ENCODE measurements around the gene PRR7.

The PRR7 gene

GRCh38 chr5:177493795-177494345 lies 47.3 kb downstream of the PRR7 start:
- H3K4me3 ChIP-seq (ENCODE audit: low read length) = no peak overlapping the region
- WGBS = 91% methylated on average over 5 of the region's 5 CpGs

GRCh38 chr5:177494346-177495195 lies 48.0 kb downstream of the PRR7 start:
- H3K9ac ChIP-seq (ENCODE audit: low read depth, low read length) = peak overlapping the region; percentile 99
- H3K27ac ChIP-seq (ENCODE audit: low read depth, low read length) = peak overlapping the region; percentile 100
- H3K9me3 ChIP-seq (ENCODE audit: insufficient read depth, low read depth, low read length) = no peaks in the 10 kb centered on the region
- peaks cover 49% of the 10 kb centered on the region for H3K36me3 ChIP-seq (ENCODE audit: insufficient read depth, low read length)
- H3K4me1 ChIP-seq (ENCODE audit: insufficient read depth, low read length) = peaks cover 30% of the 10 kb centered on the region
- WGBS = 63% methylated on average over 11 of the region's 11 CpGs
- peak overlapping the region; percentile 79; the same call in 1 of the 2 replicates for H3K4me3 ChIP-seq (ENCODE audit: low read length)
- H3K27me3 ChIP-seq (ENCODE audit: insufficient read depth, low read length) = peaks cover 17% of the 10 kb centered on the region

More at GRCh38 chr5:177493795-177494345, 47.3 kb downstream of the PRR7 start:
- peak overlapping the region; percentile 100 for H3K27ac ChIP-seq (ENCODE audit: low read depth, low read length)
- H3K36me3 ChIP-seq (ENCODE audit: insufficient read depth, low read length) = peaks cover 56% of the 10 kb centered on the region
- peak overlapping the region; percentile 43; the same call in 1 of the 2 replicates for H3K9ac ChIP-seq (ENCODE audit: low read depth, low read length)
- peaks cover 29% of the 10 kb centered on the region for H3K4me1 ChIP-seq (ENCODE audit: insufficient read depth, low read length)
- H3K27me3 ChIP-seq (ENCODE audit: insufficient read depth, low read length) = peaks cover 10% of the 10 kb centered on the region
- no peaks in the 10 kb centered on the region for H3K9me3 ChIP-seq (ENCODE audit: insufficient read depth, low read depth, low read length)

- Histone ChIP-seq H3K9ac (ENCODE audit: low read depth, low read length) (peak overlapping the region; percentile 99), H3K27ac (ENCODE audit: low read depth, low read length) (peak overlapping the region; percentile 100), H3K4me3 (ENCODE audit: low read length) (peak overlapping the region; percentile 79), H3K27me3 (ENCODE audit: insufficient read depth, low read length) (peaks cover 20% of the 10 kb centered on the region), H3K36me3 (ENCODE audit: insufficient read depth, low read length) (peaks cover 40% of the 10 kb centered on the region), H3K9me3 (ENCODE audit: insufficient read depth, low read depth, low read length) (no peaks in the 10 kb centered on the region), H3K4me1 (ENCODE audit: insufficient read depth, low read length) (peaks cover 30% of the 10 kb centered on the region)
- 52% methylated on average over 14 of the region's 14 CpGs for WGBS
These were observed 48.8 kb downstream of the PRR7 start for GRCh38 chr5:177495243-177496060.

- Histone ChIP-seq H3K9me3 (ENCODE audit: insufficient read depth, low read depth, low read length) (no peaks in the 10 kb centered on the region), H3K27me3 (ENCODE audit: insufficient read depth, low read length) (peaks cover 20% of the 10 kb centered on the region), H3K9ac (ENCODE audit: low read depth, low read length) (peak overlapping the region; percentile 99), H3K4me1 (ENCODE audit: insufficient read depth, low read length) (peaks cover 26% of the 10 kb centered on the region), H3K36me3 (ENCODE audit: insufficient read depth, low read length) (peaks cover 32% of the 10 kb centered on the region), H3K4me3 (ENCODE audit: low read length) (peak overlapping the region; percentile 79), H3K27ac (ENCODE audit: low read depth, low read length) (peak overlapping the region; percentile 100)
- WGBS = 11% methylated on average over 12 of the region's 12 CpGs
These were observed 49.6 kb downstream of the PRR7 start for GRCh38 chr5:177496070-177496726.

DNA sequence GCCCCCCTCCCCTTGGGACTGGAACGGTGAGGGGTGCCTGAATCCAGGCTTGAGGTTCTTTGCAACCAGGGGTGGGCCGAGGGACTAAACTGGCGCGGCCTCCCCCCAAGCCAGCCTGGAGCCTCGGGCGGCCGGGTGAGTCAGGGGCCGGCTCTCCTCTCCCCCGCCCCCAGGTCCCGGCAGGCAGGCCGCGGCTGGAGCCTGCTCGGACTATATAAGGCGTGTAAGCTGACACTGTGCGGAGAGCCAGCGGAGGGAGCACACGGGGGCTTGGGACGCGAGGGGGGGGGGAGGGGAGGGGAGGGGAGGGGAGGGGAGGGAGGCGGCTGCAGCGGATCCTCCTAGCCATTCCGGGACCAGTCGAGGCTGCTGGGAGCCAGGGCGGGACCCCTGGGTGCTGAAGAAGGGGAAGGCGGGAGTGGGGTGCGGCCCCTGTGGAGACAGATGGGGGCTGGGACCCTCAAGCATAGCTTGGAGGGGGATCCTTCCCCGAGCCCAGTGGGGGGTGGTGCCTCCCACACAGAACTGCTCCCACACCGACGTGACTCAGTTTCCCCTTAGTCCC lies 50.2 kb downstream of the PRR7 start:
- Histone ChIP-seq H3K27me3 (ENCODE audit: insufficient read depth, low read length) (peaks cover 20% of the 10 kb centered on the region), H3K4me3 (ENCODE audit: low read length) (peak overlapping the region; percentile 79), H3K4me1 (ENCODE audit: insufficient read depth, low read length) (peaks cover 25% of the 10 kb centered on the region), H3K9me3 (ENCODE audit: insufficient read depth, low read depth, low read length) (no peaks in the 10 kb centered on the region), H3K27ac (ENCODE audit: low read depth, low read length) (peak overlapping the region; percentile 100), H3K9ac (ENCODE audit: low read depth, low read length) (peak overlapping the region; percentile 99), H3K36me3 (ENCODE audit: insufficient read depth, low read length) (peaks cover 32% of the 10 kb centered on the region)
- WGBS = under 1% methylated on average over 25 of the region's 29 CpGs

DNA sequence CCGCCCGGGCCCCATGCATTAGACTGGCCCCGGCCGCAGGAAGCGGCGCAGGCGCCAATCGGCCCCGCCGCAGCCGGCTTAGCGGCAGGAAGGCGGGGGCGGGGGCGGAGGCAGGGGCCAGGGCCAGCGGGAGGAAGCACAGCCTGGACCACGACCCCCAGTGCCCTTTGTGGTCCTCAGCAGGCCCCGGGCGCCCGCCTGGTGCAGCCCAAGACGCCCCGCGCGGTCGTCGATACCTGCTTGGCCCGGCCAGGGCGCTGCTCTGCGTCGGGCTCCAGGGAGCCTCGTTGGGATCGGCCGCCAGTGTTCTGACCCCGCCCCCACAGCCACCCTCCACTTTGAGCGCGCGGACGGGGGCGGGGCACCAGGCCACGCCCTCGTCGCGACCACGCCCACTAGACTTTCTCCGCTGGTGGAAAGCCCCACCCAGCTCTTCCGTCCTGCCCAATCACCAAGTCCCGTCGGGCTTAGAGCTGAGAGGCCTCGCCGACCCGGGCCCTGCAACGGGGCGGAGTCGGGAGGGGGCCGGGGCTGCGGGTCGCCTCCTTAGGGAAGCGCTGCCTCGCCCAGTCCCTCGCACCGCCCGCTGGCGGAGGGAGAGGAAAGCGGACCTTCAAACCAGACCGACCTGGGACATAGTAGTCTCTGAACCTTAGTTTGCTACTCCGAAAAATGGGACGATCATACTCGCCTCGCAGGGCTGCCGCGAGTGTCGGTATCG lies 50.8 kb downstream of the PRR7 start, which contains the start of gene PDLIM7:
TSS of gene PDLIM7 (minus strand) at position 313 of the 721 bp plus-strand sequence. CDS start 1,092 bp downstream, outside the sequence.
- no peaks in the 10 kb centered on the region for H3K9me3 ChIP-seq (ENCODE audit: insufficient read depth, low read depth, low read length)
- peak within 1 kb of the TSS; percentile 100 for H3K27ac ChIP-seq (ENCODE audit: low read depth, low read length)
- peaks cover 29% of the 10 kb centered on the region for H3K36me3 ChIP-seq (ENCODE audit: insufficient read depth, low read length)
- H3K9ac ChIP-seq (ENCODE audit: low read depth, low read length) = peak within 1 kb of the TSS; percentile 99
- peak within 1 kb of the TSS; percentile 79 for H3K4me3 ChIP-seq (ENCODE audit: low read length)
- H3K4me1 ChIP-seq (ENCODE audit: insufficient read depth, low read length) = peaks cover 25% of the 10 kb centered on the region
- H3K27me3 ChIP-seq (ENCODE audit: insufficient read depth, low read length) = peaks cover 20% of the 10 kb centered on the region
- WGBS = under 1% methylated on average over 73 of the region's 73 CpGs

DNA sequence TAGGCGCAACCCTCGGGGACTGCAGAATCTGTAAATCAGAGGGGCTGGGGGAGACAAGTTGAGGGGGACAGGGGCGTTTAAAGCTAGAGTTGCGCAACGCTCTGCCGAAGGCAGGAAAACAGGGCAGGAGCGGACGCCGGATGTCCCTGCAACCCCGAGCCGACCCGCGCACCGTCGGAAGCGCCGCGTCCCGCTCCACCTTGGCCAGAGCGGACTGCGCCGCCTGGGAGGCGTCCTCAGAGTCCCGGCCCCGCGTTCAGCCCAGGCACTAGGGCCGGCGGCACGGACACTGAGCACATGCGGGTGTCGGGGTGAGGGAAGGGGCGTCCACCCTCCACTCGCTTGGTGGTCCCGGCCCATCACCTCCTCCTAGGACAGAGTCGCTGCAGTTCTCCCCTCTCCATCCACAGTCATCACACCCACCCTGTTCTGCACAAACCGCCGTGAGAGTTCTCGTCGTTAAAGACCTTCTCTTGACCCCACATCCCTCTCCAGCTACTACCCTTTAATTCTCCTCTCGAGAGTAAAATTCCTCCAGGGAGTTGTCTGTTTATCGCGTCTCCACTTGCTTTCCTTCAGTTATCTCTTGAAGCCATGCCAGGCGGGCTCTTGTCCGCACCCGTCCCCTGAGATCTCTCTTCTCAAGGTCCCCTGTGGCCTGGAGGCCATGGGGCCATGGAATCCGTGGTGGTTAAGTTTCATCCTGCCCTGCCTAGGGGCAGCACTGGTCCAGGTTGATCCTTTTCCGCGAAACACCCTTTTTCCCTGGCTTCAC lies 51.6 kb downstream of the PRR7 start:
- WGBS = 13% methylated on average over 48 of the region's 48 CpGs
- Histone ChIP-seq H3K27me3 (ENCODE audit: insufficient read depth, low read length) (peaks cover 20% of the 10 kb centered on the region), H3K4me3 (ENCODE audit: low read length) (peak overlapping the region; percentile 79), H3K4me1 (ENCODE audit: insufficient read depth, low read length) (peaks cover 25% of the 10 kb centered on the region), H3K9me3 (ENCODE audit: insufficient read depth, low read depth, low read length) (no peaks in the 10 kb centered on the region), H3K36me3 (ENCODE audit: insufficient read depth, low read length) (peaks cover 21% of the 10 kb centered on the region), H3K9ac (ENCODE audit: low read depth, low read length) (peak overlapping the region; percentile 41; the same call in 1 of the 2 replicates), H3K27ac (ENCODE audit: low read depth, low read length) (peak overlapping the region; percentile 47; the same call in 1 of the 2 replicates)

DNA sequence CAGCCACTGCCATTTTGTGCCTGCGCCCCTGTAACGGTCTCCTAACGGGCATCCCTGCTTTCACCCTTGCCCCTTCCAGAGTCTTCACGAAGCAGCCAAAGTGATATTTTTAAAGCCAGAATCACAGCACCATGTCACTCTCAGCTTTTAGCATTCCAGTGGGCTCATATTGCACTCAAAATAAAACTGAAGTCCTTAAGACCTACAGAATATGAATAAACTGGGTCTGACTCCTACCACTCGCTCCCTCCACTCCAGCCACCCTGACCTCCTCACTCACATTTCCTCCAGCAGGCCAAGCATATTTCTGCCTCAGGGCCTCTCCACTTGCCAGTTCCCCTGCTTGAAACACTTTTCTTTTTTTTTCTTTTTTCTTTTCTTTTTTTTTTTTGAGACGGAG lies 53.2 kb downstream of the PRR7 start:
- Histone ChIP-seq H3K27ac (ENCODE audit: low read depth, low read length) (no peak overlapping the region), H3K4me3 (ENCODE audit: low read length) (no peak overlapping the region), H3K9ac (ENCODE audit: low read depth, low read length) (no peak overlapping the region), H3K27me3 (ENCODE audit: insufficient read depth, low read length) (peaks cover 20% of the 10 kb centered on the region), H3K36me3 (ENCODE audit: insufficient read depth, low read length) (peaks cover 14% of the 10 kb centered on the region), H3K9me3 (ENCODE audit: insufficient read depth, low read depth, low read length) (no peaks in the 10 kb centered on the region), H3K4me1 (ENCODE audit: insufficient read depth, low read length) (peaks cover 21% of the 10 kb centered on the region)
- 86% methylated on average over 6 of the region's 6 CpGs for WGBS

DNA sequence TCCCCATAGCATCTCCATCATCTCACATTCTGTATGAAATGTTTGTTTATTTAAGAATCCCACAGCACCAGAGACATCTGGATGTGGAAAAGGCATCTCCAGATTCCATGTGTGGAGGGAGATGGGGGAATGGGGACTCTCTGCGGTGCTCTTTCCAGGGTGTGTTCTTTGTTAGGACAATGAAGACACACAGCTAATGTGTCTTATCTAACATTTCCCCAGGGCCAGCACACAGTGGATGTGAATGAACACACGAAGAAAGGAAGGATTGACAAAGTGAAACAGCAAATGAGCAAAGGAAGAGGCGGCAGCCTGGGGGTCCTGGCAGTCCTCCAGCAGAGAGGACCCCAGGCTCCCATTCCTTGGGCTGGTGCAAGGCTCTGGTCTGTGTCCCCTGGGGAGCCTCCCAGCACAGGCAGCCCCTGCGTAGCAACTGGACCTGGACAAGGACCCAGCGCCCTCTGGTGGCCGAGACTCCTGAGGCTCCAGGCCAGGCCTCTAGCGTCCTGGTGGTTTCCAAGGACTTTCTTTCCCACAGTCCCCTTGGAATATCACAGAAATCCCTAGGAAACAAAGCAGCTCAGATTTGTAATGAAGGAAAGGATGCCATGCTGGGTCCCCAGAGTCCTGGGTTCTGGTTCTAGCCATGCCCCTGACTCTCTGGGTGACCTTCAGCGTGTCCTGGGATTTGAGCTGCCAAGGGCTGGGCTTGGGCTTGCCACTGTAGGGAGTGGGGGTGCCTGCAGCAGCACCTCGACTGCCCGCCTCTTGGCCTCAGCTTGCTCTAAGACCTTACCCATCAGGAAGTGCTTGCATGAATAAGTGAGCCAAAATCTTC lies 54.3 kb downstream of the PRR7 start:
- WGBS = 33% methylated on average over 10 of the region's 10 CpGs
- H3K9me3 ChIP-seq (ENCODE audit: insufficient read depth, low read depth, low read length) = no peaks in the 10 kb centered on the region
- peaks cover 10% of the 10 kb centered on the region for H3K4me1 ChIP-seq (ENCODE audit: insufficient read depth, low read length)
- H3K4me3 ChIP-seq (ENCODE audit: low read length) = no peak overlapping the region
- H3K27ac ChIP-seq (ENCODE audit: low read depth, low read length) = no peak overlapping the region
- peaks cover 20% of the 10 kb centered on the region for H3K27me3 ChIP-seq (ENCODE audit: insufficient read depth, low read length)
- peaks cover 5% of the 10 kb centered on the region for H3K36me3 ChIP-seq (ENCODE audit: insufficient read depth, low read length)
- H3K9ac ChIP-seq (ENCODE audit: low read depth, low read length) = no peak overlapping the region
